Epithelial cell of proximal tubule (primary cell): Measurements from ENCODE around the gene THOC6. TPM values are rescaled to one million over a fixed set of nuclear protein-coding genes. Genes with fewer than 3 reads are reported as not detected.

Experiments
- DNase-seq: peaks from one replicate; pipeline ENCODE4 v3.0.0-alpha.2; 2011; ENCODE audit warnings: low read depth
- H3K4me3 ChIP-seq: 2 replicates; pipeline ENCODE4 v1.5.1; 2011; ENCODE audit warnings: low read depth, mild to moderate bottlenecking, low read length
- CTCF ChIP-seq: conservative IDR thresholded peaks from 2 replicates; pipeline ENCODE4 v1.5.1; 2012; ENCODE audit warnings: low read depth, mild to moderate bottlenecking, low read length
- total RNA-seq: library from RNA; depleted of rRNA; stranded (reverse); fragments of >200 nt; gene quantifications from 2 replicates; pipeline ENCODE4 v1.2.3, GENCODE V29; 2015

Gene THOC6
- total RNA-seq, 1 donor from 2014 or later, result 19.0 TPM

GRCh38 chr16:3060339-3061127 lies 36.7 kb downstream of the THOC6 start:
- H3K4me3 ChIP-seq, result no peak overlapping the region

GRCh38 chr16:3062553-3062952 lies 38.7 kb downstream of the THOC6 start:
- no peak for DNase-seq
- no peak for TF ChIP-seq CTCF
- H3K4me3 ChIP-seq, result no peak overlapping the region

More at GRCh38 chr16:3060339-3061127, 36.7 kb downstream of the THOC6 start:
- no peak for DNase-seq
- no peak for TF ChIP-seq CTCF

- no peak overlapping the region for H3K4me3 ChIP-seq
- TF ChIP-seq CTCF, result no peak
- no peak for DNase-seq
Observed at GRCh38 chr16:3063625-3064386, 40.0 kb downstream of the THOC6 start.

GRCh38 chr16:3065069-3065741 lies 41.4 kb downstream of the THOC6 start, which contains the start of gene IL32:
Gene IL32, plus strand, starts transcription at chr16:3065640. Its CDS starts 172 bp downstream, at chr16:3065812.
- peak within 1 kb of the TSS; percentile 64 for H3K4me3 ChIP-seq
- TF ChIP-seq CTCF, result no peak

GRCh38 chr16:3065742-3066439 lies 42.1 kb downstream of the THOC6 start:
- peak overlapping the region; percentile 64 for H3K4me3 ChIP-seq
- DNase-seq, result no peak
- no peak for TF ChIP-seq CTCF

More at GRCh38 chr16:3065069-3065741, 41.4 kb downstream of the THOC6 start, which contains the start of gene IL32:
- DNase-seq, result peak; percentile 82

GRCh38 chr16:3066440-3066748 lies 42.6 kb downstream of the THOC6 start:
- no peak for TF ChIP-seq CTCF
- H3K4me3 ChIP-seq, result peak overlapping the region; percentile 64
- no peak for DNase-seq
